HG03045 (cell line): ENCODE data around the gene FAM13C.

Source experiments
- ATAC-seq: cut with Tn5 transposase; IDR thresholded peaks from one replicate; pipeline ENCODE4 v1.9.1; 2021; ENCODE audit warnings: mild to moderate bottlenecking, moderate library complexity; ENCODE audit not compliant: unreplicated experiment

The FAM13C gene

DNA sequence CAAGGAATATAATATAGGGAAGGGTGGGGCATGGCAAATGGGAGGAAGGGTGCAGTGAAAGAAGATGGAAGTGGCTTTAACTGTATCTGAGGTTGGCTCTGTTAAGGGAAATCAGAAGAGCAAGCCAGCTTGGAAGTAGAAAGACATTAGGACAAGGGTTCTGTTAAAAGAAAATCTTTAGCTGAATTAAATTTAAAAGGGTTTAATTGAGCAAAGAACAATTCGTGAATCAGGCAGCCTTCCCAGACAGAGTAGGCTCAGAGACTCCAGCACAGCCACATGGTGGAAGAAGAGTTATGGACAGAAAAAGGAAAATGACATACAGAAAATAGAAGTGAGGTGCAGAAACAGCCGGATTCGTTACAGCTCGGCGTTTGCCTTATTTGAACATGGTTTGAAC, 42.0 kb downstream of the FAM13C start:
- no peak for ATAC-seq

DNA sequence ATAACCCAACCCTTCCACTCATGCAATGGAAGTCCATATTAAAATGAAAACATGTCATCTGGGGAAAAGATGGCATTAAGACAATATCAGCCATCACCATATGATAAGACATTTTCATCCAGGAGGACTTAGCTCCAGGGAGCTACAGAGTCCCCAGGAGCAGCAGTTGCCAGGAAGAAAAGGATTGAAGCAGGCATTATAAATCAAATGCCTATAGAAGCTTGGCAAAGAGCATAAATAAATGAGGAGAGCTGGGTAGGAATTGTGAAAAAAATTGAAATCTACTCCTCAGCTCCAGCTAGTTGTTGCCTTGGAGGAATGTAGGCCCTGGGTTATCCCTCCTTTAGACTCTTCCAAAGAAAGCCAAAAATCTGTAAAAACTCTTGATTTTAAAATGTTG, 42.5 kb downstream of the FAM13C start:
- no peak for ATAC-seq

DNA sequence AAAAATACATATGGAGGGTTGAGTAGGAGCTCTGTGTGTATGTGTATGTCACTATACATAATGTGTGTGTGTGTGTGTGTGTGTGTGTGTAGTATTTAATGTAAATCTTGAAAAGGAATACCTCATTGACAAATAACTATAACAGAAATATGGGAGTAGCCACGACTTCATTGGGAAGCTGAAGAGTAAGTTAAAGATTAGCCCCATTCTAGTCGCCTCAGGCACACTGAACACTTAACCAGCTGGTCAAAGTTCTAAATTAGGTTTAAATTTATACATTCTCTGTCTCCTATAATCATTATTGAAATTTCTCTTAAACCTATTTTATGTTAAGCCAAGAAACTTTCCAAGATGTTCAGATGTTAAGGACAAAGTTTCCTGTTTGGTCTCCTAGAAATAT, 45.3 kb downstream of the FAM13C start:
- no peak for ATAC-seq

DNA sequence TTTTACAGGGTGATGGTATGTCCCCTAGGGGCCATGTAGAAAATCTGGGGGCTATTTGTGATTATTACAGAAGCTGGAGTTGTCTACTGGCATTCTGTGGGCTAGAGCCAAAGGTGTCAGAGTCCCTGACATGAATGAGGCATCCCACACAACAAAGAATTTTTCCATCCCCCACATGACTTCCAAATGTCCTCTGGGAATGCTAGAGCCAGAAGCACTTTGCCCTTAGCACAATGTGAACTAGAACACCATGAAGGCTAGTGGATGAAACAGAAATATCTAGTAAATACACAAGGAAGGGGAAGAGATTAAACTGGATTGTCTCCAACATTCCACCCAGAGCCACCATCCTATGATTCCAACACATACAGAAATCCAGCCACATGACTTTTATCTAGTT, 46.9 kb downstream of the FAM13C start:
- no peak for ATAC-seq

DNA sequence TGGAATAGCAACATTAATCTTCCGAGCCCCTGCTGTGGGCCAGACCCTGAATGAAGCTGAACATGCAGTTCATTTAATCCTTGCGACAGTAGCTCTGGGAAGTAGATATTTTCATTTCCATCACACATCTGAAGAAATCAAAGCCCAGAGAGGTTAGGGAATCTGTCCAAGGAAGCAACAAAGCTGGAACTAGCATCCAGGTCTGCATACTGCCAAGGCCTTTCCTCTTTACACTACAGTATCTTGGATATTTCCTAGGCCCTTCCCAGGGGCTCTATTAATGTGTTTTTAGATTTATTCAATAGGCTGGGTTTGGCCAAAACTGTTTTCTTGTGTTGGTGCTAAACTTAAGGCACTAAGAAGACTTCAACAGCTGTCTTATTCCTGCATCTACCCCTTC, 48.1 kb downstream of the FAM13C start:
- no peak for ATAC-seq

DNA sequence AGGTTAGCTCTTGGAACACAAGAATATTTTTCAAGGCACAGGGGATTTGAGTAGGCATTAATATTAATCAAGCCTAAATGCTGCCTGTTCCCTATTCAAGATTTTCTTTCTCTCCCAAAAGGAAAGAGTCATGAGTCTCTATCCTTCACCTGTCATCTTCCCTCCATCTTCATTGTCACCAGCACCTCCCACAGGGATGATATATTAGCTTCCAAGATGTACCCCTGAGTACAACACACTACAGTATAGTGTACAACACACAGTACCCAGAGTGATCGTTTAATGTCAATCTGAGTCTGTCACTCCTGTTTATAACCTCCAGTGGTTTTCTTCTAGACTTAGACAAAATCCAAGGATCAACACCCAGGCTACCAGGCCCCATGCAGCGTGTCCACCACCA, 50.1 kb downstream of the FAM13C start:
- no peak for ATAC-seq

DNA sequence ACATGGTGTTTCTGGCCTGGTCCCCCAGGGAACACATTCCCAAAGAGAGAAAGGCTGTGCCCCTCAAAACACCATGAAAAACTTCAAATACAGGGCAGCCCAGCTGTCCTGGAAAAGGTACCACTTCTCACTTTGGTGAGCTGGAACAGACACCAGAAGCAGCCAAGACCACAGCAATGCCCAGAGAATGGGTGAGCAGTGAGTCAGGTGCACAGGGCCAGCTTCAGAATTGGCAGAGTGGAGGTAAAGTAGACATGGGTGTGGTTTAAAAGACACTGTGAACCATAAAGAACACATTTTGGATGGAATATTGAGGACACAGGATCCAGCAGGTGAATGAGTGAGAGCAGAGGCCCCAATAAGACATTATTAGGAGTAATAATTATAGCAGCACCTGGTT, 51.3 kb downstream of the FAM13C start:
- ATAC-seq: no peak

DNA sequence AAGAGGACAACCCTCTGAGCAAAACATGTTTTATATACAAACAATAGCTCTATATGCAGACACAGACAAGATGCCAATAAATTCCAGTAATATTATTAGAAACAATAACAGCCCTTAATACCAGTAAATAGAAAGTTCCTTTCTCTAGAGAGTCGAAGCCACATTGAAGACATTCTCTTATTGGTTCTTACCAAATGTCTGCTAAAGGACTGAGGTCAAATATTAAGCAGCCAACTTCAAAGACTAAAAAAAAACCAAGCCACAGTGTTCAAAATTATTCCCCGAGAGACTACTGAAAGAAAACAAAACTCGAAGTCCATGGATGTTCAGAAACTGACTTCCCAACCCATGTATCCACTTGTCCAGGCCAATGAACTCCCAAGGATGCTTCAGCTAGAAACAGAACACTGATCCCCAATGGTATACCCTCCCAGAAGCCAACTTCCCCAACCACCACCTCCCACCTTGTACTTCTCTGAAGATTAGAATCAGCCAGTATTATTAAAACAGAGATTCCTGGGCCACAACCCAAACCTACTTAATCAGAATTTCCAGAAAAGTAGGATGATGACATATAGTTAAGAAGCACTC, 51.9 kb downstream of the FAM13C start:
- ATAC-seq: no peak

DNA sequence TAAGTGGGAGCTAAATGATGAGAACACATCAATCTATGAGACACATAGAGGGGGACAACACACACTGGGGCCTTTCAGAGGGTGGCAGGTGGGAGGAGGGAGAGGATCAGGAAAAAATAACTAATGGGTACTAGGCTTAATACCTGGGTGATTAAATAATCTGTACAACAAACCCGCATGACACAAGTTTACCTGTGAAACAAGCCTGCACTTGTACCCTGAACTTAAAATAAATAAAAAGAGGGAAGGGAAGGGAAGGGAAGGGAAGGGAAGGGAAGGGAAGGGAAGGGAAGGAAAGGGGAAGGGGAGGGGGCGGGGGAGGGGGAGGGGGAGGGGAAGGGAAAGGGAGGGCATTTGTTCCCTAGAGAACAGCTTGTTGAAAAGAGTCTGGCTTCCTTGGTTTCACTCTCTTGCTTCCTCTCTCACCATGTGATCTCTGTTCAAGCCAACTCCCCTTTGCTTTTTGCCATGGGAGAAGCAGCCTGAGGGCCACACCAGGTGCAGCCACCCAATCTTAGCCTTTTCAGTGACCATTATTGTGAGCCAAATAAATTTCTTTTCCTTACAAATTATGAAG, 57.7 kb downstream of the FAM13C start:
- no peak for ATAC-seq

DNA sequence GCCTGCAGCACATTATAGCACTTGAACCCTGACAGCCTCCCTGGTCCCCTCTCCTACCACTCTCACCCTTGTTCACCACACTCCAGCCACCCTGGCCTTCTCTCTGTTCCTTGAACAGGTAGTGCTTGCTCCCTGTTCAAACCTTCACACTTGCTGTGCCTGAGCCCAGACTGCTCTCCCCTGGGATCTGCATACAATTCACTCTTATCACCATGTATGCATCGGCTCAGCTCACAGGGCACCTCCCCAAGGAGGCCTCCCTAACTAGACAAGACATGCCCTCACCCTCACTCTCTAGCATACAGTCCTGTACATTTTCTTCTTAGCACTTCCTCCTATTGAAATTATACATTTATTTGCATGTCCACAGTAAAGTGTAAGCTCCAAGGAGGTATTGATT, 59.3 kb downstream of the FAM13C start:
- no peak for ATAC-seq

DNA sequence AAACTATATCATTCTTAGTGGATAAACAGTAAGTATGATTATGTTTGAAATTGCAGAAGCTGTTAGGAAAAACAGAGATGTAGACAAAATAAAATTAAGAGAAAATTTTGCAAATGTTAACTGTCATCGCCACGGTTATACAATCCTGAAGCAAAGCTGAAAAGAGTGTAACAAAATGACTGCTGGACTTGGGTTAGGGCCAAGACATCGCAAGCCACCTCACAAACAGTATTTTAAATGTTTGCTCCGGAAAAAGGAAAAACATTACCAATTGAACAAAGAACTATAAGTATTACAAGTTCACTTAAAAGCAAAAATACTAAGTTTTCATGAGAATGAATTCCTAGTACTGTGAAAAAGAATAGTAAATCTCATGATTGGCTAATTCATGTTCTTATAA, 60.0 kb downstream of the FAM13C start:
- no peak for ATAC-seq

DNA sequence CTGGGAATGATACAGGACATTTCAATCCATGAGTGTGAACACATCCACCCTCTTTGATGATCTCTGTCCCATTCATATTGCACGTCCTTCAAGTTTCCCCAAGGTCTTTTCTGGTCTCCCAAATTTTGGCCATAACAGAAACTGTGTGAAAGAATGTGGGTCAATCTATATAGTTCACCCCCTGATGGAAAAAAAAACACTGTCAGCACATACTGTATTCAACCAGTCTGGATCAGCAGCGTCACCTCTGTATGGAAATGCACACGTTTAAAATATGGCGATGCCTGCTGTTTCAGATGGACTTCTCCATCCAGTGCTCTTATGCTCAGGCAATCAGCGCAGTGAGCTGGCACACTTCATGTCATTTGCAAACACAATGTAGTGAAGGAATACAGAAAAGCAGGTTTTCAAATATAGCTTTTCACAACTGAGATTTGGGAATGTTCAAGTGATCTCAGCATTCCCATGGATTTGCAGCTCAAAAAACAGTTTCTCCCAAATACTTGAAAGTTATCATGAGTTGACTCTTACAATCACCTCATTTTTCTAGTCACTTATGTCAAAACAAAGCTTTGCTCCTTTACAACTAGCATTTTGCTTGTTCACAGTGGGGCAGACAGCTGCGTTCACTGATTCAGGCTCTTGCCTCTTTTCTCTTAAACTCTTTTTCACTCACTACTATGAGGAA, 61.1 kb downstream of the FAM13C start:
- no peak for ATAC-seq

DNA sequence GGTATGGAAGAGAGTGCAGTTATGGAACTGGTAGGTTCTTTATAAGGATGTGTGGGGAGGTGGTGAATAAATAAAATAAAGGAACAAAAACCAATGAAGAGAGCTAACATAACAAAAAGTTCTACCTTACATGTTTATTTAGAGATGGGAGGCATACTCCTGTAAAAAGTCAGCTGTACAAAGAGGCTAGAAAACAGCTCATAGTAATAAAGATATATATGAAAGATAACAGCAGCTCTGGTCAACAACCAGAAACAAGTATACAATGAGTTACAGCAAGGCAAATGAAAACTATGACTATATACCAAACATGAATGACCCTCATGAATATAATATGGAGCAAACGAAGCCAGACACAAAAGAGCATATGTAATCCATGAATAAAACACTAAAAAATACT, 62.0 kb downstream of the FAM13C start:
- ATAC-seq: no peak

DNA sequence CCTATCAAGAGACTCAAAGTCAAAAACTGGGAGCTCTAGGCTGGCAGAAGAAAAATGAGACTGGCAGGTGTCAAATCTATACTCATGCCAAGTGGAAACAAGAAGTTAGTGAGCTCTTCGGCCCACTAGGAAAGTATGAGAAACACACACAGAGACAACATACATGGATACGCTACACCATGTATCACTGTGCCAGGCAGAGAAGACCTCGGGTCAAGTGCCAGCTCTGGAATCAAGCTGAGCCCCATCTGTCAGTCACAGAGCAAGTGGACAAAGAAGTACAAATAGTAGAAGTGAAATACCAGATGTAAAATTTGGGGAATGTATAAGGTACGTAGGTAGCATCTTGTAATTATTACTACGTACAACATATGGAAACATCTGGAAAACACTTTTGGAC, 62.4 kb downstream of the FAM13C start:
- ATAC-seq: no peak

DNA sequence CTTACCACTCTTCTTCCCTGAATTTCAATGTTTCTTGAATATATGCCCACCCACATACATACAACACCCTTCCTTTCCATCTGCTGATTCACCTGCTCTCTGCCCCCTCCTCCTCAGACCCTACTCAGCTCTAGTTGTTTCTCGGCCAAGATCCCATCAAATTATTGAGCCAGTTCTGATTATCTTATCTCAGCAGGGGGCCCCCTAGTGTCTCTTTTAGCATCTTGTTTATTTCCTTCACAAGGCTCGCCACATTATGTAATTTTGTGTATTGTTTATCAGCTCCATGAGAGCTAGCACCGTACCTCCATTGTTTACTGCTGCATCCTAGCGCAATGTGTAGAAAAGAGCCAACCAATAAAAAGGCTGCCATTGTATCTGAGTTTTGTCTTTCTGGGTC, 71.9 kb downstream of the FAM13C start:
- ATAC-seq: no peak

DNA sequence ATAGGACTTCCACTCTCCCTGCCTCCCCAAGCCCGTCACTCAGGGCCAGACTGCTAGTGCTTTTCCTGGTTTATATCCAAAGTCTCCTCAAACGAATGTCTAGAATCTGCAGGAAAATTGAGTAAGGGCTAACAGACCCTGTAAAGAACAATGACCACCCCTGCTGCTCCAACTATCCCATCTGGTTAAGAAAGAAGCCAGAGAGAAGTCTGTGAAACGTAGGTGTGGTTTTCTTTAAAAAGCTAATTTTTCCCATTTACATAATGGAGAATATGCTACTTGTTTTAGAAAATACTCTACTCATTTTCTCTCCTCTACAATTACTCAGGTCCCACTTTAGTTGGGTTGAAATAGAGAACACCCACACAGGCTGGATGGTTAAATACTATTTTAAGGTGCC, 72.5 kb downstream of the FAM13C start:
- no peak for ATAC-seq

DNA sequence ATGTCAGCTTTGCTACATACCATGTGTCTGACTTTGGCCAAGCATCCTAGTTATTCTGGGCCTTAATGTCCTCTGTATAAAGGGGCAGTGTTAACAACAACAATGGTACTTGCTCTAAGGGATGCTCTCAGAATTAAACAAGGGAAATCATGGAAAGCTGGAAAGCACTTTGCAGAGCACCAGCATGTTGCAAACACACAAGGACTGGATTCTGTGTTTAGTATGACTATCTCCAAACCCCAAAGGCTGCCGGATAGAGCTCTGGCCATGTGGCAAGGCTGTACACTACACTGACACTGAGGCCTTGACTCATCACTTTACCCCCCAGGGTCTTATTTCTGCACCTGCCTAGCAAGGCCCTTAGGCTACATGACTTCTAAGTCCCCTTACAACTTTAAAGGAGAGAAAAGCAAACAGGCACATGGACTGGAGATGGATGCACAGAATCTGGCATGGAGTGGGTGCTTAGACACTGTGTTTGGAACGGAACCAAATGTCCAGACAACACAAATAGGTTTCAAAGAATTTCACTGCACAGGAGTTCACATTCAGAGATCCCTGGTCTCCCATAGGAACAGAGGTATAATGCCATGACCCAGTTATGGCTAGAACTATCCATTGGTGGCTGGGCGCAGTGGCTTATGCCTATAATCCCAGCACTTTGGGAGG, 74.6 kb downstream of the FAM13C start:
- no peak for ATAC-seq

DNA sequence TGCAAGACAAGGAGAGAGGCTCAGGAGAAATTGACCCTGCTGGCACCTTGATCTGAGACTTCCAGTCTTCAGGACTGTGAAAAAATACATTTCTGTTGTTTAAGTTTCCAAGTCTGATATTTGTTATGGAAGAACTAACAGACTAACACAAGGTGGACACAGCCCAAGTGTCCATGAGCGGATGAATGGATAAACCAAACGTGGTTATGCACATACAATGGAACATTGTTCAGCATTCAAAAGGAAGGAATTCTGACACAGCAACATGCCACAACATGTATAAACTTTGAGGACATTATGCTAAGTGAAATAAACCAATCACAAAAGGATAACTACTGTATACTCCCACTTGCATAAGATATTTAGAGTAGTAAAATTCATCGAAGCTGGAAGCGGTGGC, 76.5 kb downstream of the FAM13C start:
- ATAC-seq: no peak

DNA sequence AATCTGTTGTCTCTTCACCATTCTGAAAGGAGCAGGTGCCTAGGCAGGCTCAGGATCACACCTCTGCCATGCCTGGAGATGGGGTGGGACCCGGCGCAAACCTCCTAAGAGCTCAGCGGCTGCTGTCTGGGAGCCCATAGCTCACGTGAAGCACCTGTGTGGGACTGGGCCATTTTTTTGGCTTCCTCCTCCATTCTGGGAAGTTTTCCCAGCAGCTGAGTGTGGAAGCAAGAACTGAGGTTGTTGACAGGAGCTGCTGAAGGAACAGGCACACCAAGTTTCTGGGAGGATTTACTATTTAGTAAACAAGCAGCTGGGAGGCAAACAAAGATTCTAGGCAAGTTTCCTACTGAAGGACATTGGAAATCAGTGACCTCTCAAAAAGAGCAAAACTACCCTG, 77.3 kb downstream of the FAM13C start:
- ATAC-seq: no peak

DNA sequence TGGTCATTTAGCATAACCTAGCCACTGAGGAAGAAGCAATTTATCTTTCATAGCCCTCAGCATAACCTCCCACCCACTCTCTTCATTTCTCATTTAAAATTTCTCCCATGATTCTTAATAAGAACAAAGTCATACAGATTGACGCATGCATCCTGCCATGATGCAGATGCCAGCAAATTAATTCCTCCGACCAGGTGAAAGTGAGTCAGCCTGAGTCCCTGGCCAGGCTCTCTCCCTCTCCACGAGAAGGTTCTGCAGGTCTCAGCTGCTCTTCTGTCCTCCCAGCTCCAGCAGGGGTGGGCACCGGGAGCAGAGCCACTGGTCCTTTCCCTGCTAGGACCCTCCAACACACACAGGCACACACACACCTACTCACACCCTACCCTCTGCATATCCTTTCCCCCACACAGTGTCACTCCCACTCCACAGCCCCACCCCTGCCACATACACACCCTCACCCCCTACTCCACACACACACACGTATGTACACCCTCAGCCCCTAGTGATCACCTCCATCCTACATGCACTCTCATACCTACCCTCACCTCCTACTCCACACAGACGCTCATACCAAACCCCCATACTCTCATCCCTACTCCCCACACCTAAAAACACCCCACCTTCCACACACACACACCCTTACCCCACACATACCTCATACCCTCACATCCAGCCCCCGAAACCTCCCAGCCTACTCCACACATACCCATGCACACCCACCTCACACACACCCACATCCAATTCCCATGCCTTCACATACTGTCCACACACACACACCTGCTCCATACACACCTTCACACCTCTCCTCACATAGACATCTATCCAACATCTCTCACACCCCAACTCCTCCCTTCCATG, 78.0 kb downstream of the FAM13C start:
- ATAC-seq: no peak

DNA sequence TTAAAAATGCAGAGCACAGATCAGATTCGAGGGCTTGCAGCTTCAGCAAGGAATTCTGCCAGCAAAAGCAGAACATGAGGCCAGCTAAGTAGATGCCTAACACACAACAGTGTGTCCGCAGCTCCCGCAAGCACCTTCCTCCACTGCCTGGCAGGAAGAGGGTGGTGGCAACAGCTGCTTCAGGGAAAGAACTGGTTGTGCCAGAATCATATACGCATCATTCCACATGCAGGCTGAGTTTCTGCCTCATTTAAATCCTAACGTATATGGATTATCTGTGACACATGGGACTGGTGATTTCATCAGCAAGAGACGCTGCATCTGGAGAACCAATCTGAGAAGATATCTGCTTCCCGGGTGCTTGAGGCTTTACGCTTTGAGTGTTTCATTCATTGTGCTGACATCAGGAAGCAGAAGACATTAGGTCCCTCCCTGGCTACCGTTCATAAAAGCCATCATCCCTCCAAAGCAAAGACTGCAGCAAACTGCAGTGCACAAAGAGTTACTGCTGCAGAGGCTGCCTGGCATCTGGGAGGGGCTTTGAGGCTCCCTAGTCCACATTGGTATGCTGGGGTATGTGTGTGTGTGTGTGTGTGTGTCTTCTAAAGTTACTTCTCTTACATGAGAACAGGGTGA, 78.8 kb downstream of the FAM13C start:
- ATAC-seq: no peak
